Upper lobe of right lung (tissue), 1 donor: ENCODE data around the gene BRAP. TPM values are rescaled to one million over a fixed set of nuclear protein-coding genes. Genes with fewer than 3 reads are reported as not detected.
"Not testable (repeated sequence)": the region's sequence is repeated elsewhere in the genome, so short reads cannot be mapped to it uniquely, and the experiment has no call there.

ENCODE experiments used
- ATAC-seq: fragments of 200-7000 bp; cut with Tn5 transposase; one replicate; pipeline ENCODE4 v1.9.1; 2020; ENCODE audit warnings: mild to moderate bottlenecking, moderate library complexity
- DNase-seq: peaks from one replicate; pipeline ENCODE4 v3.0.0-alpha.2; 2020
- H3K27ac ChIP-seq: fragments of 200-600 bp; one replicate; pipeline ENCODE4 v1.8.0; 2022
- H3K27me3 ChIP-seq: fragments of 200-600 bp; one replicate; pipeline ENCODE4 v1.8.0; 2022; ENCODE audit warnings: mild to moderate bottlenecking
- H3K36me3 ChIP-seq: fragments of 200-600 bp; one replicate; pipeline ENCODE4 v1.8.0; 2022
- H3K4me1 ChIP-seq: fragments of 200-600 bp; one replicate; pipeline ENCODE4 v1.8.0; 2022
- H3K4me3 ChIP-seq: fragments of 200-600 bp; one replicate; pipeline ENCODE4 v1.8.0; 2022; ENCODE audit warnings: mild to moderate bottlenecking
- H3K9me3 ChIP-seq: fragments of 200-600 bp; one replicate; pipeline ENCODE4 v1.8.0; 2022
- CTCF ChIP-seq: fragments of 200-600 bp; IDR thresholded peaks from one replicate; pipeline ENCODE4 v1.8.0; 2022; ENCODE audit warnings: antibody characterized with exemption
- intact Hi-C: fragments of 100-400 bp; cut with DNase I; formaldehyde crosslinking; loops from one replicate; pipeline ENCODE4 v1.11.0; 2022
- total RNA-seq: library from RNA; stranded (reverse); fragmentation: NEBNext Ultra II Directional; extraction: Animal tissue kit (Norgen Biotek cat#: 25700); gene quantifications from one replicate; pipeline ENCODE4 v1.2.1, GENCODE V29; 2021
- donor health status: DM: no; HTN: yes; CAD: no; lungs with severe emphysema.

Gene BRAP
- total RNA-seq, 1 donor from 2014 or later = 17.8 TPM

DNA sequence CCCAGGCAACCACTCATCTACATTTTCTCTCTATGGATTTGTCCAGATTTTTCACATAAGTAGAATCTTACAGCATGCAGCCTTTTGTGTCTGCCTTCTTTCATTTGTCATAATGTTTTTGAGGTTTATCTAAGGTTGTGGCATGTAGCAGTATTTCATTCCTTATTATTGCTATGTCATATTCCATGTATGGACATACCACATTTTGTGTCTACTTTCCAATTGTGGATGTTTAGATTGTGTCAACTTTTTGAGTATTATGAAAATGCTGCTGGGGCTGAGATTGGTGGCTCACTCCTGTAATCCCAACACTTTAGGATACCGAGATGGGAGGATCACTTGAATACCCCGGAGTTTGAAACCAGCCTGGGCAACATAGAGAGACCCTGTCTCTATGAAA is 83.4 kb downstream of the BRAP start:
- peaks cover 8% of the 10 kb centered on the region for H3K4me1 ChIP-seq
- no peak overlapping the region for H3K27ac ChIP-seq
- H3K9me3 ChIP-seq = no peaks in the 10 kb centered on the region
- H3K4me3 ChIP-seq = no peak overlapping the region
- DNase-seq (no peak), ATAC-seq (no peak)
- no peaks in the 10 kb centered on the region for H3K27me3 ChIP-seq
- intact Hi-C loops = no loop called here
- H3K36me3 ChIP-seq = no peaks in the 10 kb centered on the region
- TF ChIP-seq CTCF = no peak

DNA sequence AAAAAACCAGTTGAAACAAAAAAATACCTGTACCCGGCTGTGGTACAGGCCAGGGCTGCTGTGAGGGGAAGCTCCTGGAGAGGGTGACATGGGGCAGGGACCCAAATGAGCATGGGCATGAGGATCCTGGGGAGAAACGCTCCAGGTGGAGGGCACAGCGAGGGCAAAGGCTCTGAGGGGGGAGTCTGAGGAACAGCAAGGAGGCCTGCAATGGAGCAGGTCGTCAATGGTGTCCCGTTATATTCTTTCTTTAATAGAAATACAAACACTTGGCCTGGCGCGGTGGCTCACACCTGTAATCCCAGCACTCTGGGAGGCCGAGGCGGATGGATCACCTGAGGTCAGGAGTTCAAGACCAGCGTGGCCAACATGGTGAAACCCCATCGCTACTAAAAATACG is 84.8 kb downstream of the BRAP start:
- ATAC-seq, intact Hi-C loops: not testable (repeated sequence)

GRCh38 chr12:111600205-111600642 is 85.5 kb downstream of the BRAP start:
- no peak for DNase-seq
- no peak for ATAC-seq
- H3K4me3 ChIP-seq = peak overlapping the region; percentile 97
- intact Hi-C loops = no loop called here
- no peaks in the 10 kb centered on the region for H3K27me3 ChIP-seq
- H3K27ac ChIP-seq = peak overlapping the region; percentile 95
- peaks cover 22% of the 10 kb centered on the region for H3K4me1 ChIP-seq
- no peak for TF ChIP-seq CTCF
- no peaks in the 10 kb centered on the region for H3K9me3 ChIP-seq
- H3K36me3 ChIP-seq = no peaks in the 10 kb centered on the region

More for the DNA sequence above, 84.8 kb downstream of the BRAP start:
- H3K4me1 ChIP-seq = peaks cover 15% of the 10 kb centered on the region
- H3K27ac ChIP-seq, H3K4me3 ChIP-seq, DNase-seq, H3K9me3 ChIP-seq, H3K36me3 ChIP-seq, H3K27me3 ChIP-seq: not testable (repeated sequence)

- Histone ChIP-seq H3K9me3 (no peaks in the 10 kb centered on the region), H3K27ac (peak overlapping the region; percentile 95), H3K4me3 (peak overlapping the region; percentile 97), H3K27me3 (no peaks in the 10 kb centered on the region), H3K36me3 (no peaks in the 10 kb centered on the region), H3K4me1 (peaks cover 27% of the 10 kb centered on the region)
- intact Hi-C loops = no loop called here
- TF ChIP-seq CTCF = no peak
- DNase-seq (peak; percentile 94), ATAC-seq (peak; percentile 89)
Measured at GRCh38 chr12:111599453-111600204, 86.1 kb downstream of the BRAP start.

DNA sequence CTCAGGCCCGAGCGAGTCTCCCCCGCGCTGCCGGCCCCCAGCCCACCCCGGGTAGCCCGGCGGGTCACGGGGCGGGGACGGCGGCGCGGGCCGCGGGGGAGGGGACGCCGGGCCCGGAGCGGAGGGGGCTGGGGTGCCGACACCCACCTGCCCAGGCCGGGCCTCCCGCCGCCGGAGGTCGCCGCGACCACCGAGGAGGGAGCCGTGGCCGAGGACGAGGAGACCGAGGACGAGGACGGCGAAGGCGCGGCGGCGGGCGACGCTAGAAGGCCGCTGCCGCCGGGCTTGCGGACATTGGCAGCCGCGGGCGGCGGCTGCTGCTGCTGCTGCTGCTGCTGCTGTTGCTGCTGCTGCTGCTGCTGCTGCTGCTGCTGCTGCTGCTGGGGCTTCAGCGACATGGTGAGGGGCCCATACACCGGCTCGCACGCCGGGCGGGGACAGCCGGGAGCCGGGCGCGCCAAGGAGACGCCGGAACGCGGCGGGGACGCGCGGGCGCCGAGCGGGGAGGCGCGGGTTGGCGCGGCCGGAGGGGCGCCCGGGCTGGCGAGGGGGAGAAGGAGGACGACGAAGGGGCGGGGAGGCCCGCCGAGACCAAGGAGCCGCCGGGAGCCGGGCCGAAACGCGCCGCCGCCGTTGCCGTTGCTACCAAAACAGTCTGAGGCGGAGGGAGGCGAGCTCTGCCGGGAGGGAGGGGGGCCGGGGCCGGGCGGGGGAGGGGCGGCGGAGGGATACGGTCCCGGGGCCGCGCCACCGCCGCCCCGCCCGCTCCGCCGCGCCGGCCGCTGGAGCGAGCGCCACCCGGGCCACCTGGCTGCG is 86.9 kb downstream of the BRAP start, which contains the start of gene ATXN2:
Gene ATXN2 (minus strand): TSS at position 679 of the 816 bp plus-strand sequence. CDS start 281 bp downstream, at position 398.
- H3K9me3 ChIP-seq = no peaks in the 10 kb centered on the region
- peak within 1 kb of the TSS; percentile 95 for H3K27ac ChIP-seq
- no peaks in the 10 kb centered on the region for H3K27me3 ChIP-seq
- ATAC-seq = peak; percentile 80
- intact Hi-C loops = no loop called here
- peak; percentile 88 for DNase-seq
- no peak for TF ChIP-seq CTCF
- H3K4me1 ChIP-seq = peaks cover 35% of the 10 kb centered on the region
- peak within 1 kb of the TSS; percentile 97 for H3K4me3 ChIP-seq
- H3K36me3 ChIP-seq = no peaks in the 10 kb centered on the region
